ENCODE data around the gene SPOP. TPM values are rescaled to one million over a fixed set of nuclear protein-coding genes. Genes with fewer than 3 reads are reported as not detected.

SPOP gene
- total and polyA plus RNA-seq, 9 of the 15 experiments (the other 6 are each of a cell fraction or from before 2014, with no cell fraction given) = 34.2 to 65.9 (median 39.7) TPM

Other genes starting within 250 kb of the SPOP start
- gene NGFR, start 182.8 kb downstream of the SPOP start, total RNA-seq (2014; rRNA removed) = 0.08 and 0.23 TPM in 2 replicates
- not detected in 2 replicates for gene NGFR, start 182.8 kb downstream of the SPOP start, total RNA-seq (2014; rRNA removed; fragmentation: Illumina TruSeq; extraction: Trizol)
- not detected in 2 replicates for gene NGFR, start 182.8 kb downstream of the SPOP start, total RNA-seq (2015; rRNA removed; fragmentation: Illumina TruSeq; extraction: Trizol)
- gene NGFR, start 182.8 kb downstream of the SPOP start, total RNA-seq (2021) = 0.09 and 0.11 TPM in 2 replicates
- gene NGFR, start 182.8 kb downstream of the SPOP start, polyA plus RNA-seq (2011; rRNA removed) = 0.13 and 0.14 TPM in 2 replicates
- gene NGFR, start 182.8 kb downstream of the SPOP start, polyA plus RNA-seq (2014; fragmentation: Illumina TruSeq; extraction: Trizol) = 0.04 and 0.07 TPM in 2 replicates
- not detected for gene NGFR, start 182.8 kb downstream of the SPOP start, polyA plus RNA-seq (2014; fragmentation: Nextera tagmentation; extraction: Ambion mirVana)
- gene NGFR, start 182.8 kb downstream of the SPOP start, polyA plus RNA-seq (2014; rRNA removed) = 0.11 and 0.20 TPM in 2 replicates
- gene NXPH3, start 102.2 kb downstream of the SPOP start, total RNA-seq (2014; rRNA removed) = 0.05 and 0.16 TPM in 2 replicates
- gene NXPH3, start 102.2 kb downstream of the SPOP start, total RNA-seq (2014; rRNA removed; fragmentation: Illumina TruSeq; extraction: Trizol) = 0.07 and 0.10 TPM in 2 replicates
- 0.04 and 0.08 TPM in 2 replicates for gene NXPH3, start 102.2 kb downstream of the SPOP start, total RNA-seq (2015; rRNA removed; fragmentation: Illumina TruSeq; extraction: Trizol)
- gene NXPH3, start 102.2 kb downstream of the SPOP start, total RNA-seq (2021) = 0.13 and 0.27 TPM in 2 replicates
- gene NXPH3, start 102.2 kb downstream of the SPOP start, polyA plus RNA-seq (2011; rRNA removed) = 0.06 and 0.14 TPM in 2 replicates
- 0.17 and 0.18 TPM in 2 replicates for gene NXPH3, start 102.2 kb downstream of the SPOP start, polyA plus RNA-seq (2014; fragmentation: Illumina TruSeq; extraction: Trizol)
- gene NXPH3, start 102.2 kb downstream of the SPOP start, polyA plus RNA-seq (2014; fragmentation: Nextera tagmentation; extraction: Ambion mirVana) = not detected
- gene NXPH3, start 102.2 kb downstream of the SPOP start, polyA plus RNA-seq (2014; rRNA removed) = 0.05 and 0.08 TPM in 2 replicates
- 51.4 and 58.8 TPM in 2 replicates for gene SLC35B1, start 29.9 kb upstream of the SPOP start, total RNA-seq (2014; rRNA removed)
- gene SLC35B1, start 29.9 kb upstream of the SPOP start, total RNA-seq (2014; rRNA removed; fragmentation: Illumina TruSeq; extraction: Trizol) = 76.4 and 77.1 TPM in 2 replicates
- 64.1 and 74.2 TPM in 2 replicates for gene SLC35B1, start 29.9 kb upstream of the SPOP start, total RNA-seq (2015; rRNA removed; fragmentation: Illumina TruSeq; extraction: Trizol)
- 66.2 and 66.3 TPM in 2 replicates for gene SLC35B1, start 29.9 kb upstream of the SPOP start, total RNA-seq (2021)
- 87.9 and 103 TPM in 2 replicates for gene SLC35B1, start 29.9 kb upstream of the SPOP start, polyA plus RNA-seq (2011; rRNA removed)
- gene SLC35B1, start 29.9 kb upstream of the SPOP start, polyA plus RNA-seq (2014; fragmentation: Illumina TruSeq; extraction: Trizol) = 70.7 and 71.3 TPM in 2 replicates
- gene SLC35B1, start 29.9 kb upstream of the SPOP start, polyA plus RNA-seq (2014; fragmentation: Nextera tagmentation; extraction: Ambion mirVana) = 10 to 100 TPM; 62.0 to 64.4 TPM
- 53.4 and 54.3 TPM in 2 replicates for gene SLC35B1, start 29.9 kb upstream of the SPOP start, polyA plus RNA-seq (2014; rRNA removed)
- gene FAM117A, start 86.0 kb upstream of the SPOP start, total RNA-seq (2014; rRNA removed) = 36.6 and 53.7 TPM in 2 replicates
- 17.2 and 17.4 TPM in 2 replicates for gene FAM117A, start 86.0 kb upstream of the SPOP start, total RNA-seq (2014; rRNA removed; fragmentation: Illumina TruSeq; extraction: Trizol)
- gene FAM117A, start 86.0 kb upstream of the SPOP start, total RNA-seq (2015; rRNA removed; fragmentation: Illumina TruSeq; extraction: Trizol) = 29.9 and 31.6 TPM in 2 replicates
- 57.1 and 60.6 TPM in 2 replicates for gene FAM117A, start 86.0 kb upstream of the SPOP start, total RNA-seq (2021)
- gene FAM117A, start 86.0 kb upstream of the SPOP start, polyA plus RNA-seq (2011; rRNA removed) = 40.4 and 70.5 TPM in 2 replicates
- 78.9 and 79.7 TPM in 2 replicates for gene FAM117A, start 86.0 kb upstream of the SPOP start, polyA plus RNA-seq (2014; fragmentation: Illumina TruSeq; extraction: Trizol)
- gene FAM117A, start 86.0 kb upstream of the SPOP start, polyA plus RNA-seq (2014; fragmentation: Nextera tagmentation; extraction: Ambion mirVana) = 1 to 10 TPM; 3.1 to 4.7 TPM
- gene FAM117A, start 86.0 kb upstream of the SPOP start, polyA plus RNA-seq (2014; rRNA removed) = 62.9 and 65.9 TPM in 2 replicates
- gene KAT7, start 110.6 kb upstream of the SPOP start, total RNA-seq (2014; rRNA removed) = 26.6 and 34.8 TPM in 2 replicates
- gene KAT7, start 110.6 kb upstream of the SPOP start, total RNA-seq (2014; rRNA removed; fragmentation: Illumina TruSeq; extraction: Trizol) = 37.7 and 42.2 TPM in 2 replicates
- gene KAT7, start 110.6 kb upstream of the SPOP start, total RNA-seq (2015; rRNA removed; fragmentation: Illumina TruSeq; extraction: Trizol) = 35.6 and 36.1 TPM in 2 replicates
- gene KAT7, start 110.6 kb upstream of the SPOP start, total RNA-seq (2021) = 52.8 and 57.3 TPM in 2 replicates
- gene KAT7, start 110.6 kb upstream of the SPOP start, polyA plus RNA-seq (2011; rRNA removed) = 20.6 and 39.3 TPM in 2 replicates
- gene KAT7, start 110.6 kb upstream of the SPOP start, polyA plus RNA-seq (2014; fragmentation: Illumina TruSeq; extraction: Trizol) = 36.1 and 39.1 TPM in 2 replicates
- gene KAT7, start 110.6 kb upstream of the SPOP start, polyA plus RNA-seq (2014; fragmentation: Nextera tagmentation; extraction: Ambion mirVana) = 10 to 100 TPM; 10.8 to 10.9 TPM
- 18.3 and 20.5 TPM in 2 replicates for gene KAT7, start 110.6 kb upstream of the SPOP start, polyA plus RNA-seq (2014; rRNA removed)
- gene TAC4, start 170.0 kb upstream of the SPOP start, total RNA-seq (2014; rRNA removed) = not detected in 2 replicates
- gene TAC4, start 170.0 kb upstream of the SPOP start, total RNA-seq (2014; rRNA removed; fragmentation: Illumina TruSeq; extraction: Trizol) = not detected in 2 replicates
- gene TAC4, start 170.0 kb upstream of the SPOP start, total RNA-seq (2015; rRNA removed; fragmentation: Illumina TruSeq; extraction: Trizol) = not detected in 2 replicates
- gene TAC4, start 170.0 kb upstream of the SPOP start, total RNA-seq (2021) = not detected in 2 replicates
- not detected in 2 replicates for gene TAC4, start 170.0 kb upstream of the SPOP start, polyA plus RNA-seq (2011; rRNA removed)
- gene TAC4, start 170.0 kb upstream of the SPOP start, polyA plus RNA-seq (2014; fragmentation: Illumina TruSeq; extraction: Trizol) = not detected in 2 replicates
- gene TAC4, start 170.0 kb upstream of the SPOP start, polyA plus RNA-seq (2014; fragmentation: Nextera tagmentation; extraction: Ambion mirVana) = under 1 TPM in 1 of 2 experiments, not detected in 1; 0.17 TPM
- not detected in 2 replicates for gene TAC4, start 170.0 kb upstream of the SPOP start, polyA plus RNA-seq (2014; rRNA removed)